Measurements from ENCODE around the gene PSD4.

PSD4 gene

DNA sequence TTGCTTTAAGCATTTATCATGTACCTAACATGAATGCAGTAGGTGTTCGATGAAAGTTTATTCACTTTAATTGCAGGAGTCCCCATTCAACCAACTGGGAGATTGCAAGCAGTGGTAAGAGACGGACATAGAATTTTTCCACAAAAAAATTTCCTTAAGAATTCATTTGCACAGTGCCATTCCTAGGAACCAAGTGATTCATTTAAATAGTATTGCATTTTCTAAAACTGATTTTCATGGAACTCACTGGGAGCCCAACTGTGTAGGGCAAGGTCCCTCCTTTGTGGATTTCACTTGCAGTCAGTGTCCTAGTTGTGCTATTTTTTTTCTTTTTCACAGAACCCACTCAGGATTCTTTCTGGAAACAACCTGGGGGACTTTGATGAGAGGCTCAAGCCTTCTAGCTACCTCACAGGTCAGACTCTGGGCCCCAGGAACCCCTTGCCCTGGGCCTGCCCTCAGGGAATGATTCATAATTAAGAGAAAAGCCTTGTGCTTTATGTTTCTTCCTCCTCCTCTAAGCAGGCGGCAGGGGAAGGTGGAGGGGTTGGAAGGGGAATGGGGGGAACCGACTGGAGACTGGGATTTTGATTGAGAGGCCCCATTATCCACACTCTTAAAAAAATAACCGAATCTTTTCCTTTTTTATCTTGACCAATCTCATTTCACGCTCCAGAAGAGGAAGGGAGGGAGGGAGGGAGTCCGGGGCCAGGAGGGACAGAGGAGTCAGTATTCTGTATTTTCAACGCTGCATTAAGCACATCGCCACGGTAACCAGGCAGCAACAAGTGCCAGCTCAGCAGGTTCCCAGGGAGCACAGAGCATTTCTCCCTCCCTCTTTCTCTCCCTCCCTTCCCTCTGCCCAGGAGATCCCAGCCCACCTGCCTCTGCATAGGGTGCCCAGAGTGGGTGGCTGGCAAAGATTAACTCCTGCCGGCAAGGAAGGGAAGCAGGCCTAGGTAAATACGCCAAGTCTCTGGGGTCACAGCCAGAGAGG, 51.8 kb downstream of the PSD4 start:
- no peak for DNase-seq

DNA sequence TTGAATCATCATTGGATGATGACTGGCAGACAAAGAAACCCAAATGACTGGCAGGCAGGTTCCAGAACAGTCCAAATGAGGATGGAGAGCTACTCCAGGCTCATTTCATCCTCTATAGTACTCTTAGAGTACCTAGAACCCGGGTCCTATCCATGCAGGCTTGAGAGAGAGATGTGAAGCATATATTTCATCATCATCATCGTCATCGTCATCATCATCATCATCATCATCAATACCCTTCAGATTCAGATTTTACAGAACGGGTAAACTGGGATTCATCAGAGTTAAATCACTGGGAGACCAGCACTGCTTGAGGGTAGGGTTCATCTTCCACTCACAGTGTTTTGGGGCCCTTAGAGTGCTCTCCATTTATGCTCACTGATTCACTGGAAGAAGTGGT, 52.7 kb downstream of the PSD4 start:
- DNase-seq: no peak

DNA sequence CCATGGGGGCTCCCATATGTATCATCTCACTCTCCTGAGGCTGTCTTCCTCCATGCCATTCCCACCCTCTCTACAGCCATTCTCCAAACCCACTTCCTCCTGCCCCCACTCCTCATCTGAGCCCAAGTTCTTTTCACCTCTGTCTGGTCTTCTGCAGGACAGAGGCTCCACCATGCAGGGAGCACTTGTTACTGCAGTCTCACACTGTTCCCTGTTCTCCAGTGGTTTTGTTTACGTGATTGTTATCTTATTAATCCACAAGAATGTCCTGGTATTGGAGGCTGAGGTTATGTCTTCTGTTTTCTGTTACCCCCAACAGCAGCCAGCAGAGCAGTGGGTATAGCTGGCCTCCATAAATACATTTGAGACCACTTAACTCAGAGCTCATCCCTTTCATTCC, 53.5 kb downstream of the PSD4 start:
- DNase-seq: no peak

DNA sequence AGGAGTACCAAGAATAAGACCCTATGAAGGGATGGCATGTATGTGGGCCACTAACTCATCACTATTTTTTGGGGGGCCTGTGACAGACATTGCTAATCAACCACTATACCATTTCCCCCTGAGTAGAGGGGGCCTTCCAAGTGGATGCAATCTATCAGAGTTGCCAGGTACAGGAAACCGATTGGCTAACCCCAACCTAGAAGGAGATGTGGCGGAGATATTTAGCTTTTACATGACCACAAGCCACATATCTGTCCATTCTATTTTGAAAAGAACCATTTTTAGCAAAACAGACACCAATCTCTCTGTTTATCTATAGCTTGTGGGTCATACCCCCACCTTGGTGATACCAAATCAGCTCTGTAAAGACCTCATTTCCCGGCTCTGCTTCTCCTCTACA, 53.9 kb downstream of the PSD4 start:
- DNase-seq: no peak

GRCh38 chr2:113228351-113228750, 54.6 kb downstream of the PSD4 start:
- DNase-seq: no peak

GRCh38 chr2:113228991-113229716, 55.4 kb downstream of the PSD4 start:
- DNase-seq: no peak

- no peak for DNase-seq
These were observed 56.0 kb downstream of the PSD4 start for GRCh38 chr2:113229795-113230194.

DNA sequence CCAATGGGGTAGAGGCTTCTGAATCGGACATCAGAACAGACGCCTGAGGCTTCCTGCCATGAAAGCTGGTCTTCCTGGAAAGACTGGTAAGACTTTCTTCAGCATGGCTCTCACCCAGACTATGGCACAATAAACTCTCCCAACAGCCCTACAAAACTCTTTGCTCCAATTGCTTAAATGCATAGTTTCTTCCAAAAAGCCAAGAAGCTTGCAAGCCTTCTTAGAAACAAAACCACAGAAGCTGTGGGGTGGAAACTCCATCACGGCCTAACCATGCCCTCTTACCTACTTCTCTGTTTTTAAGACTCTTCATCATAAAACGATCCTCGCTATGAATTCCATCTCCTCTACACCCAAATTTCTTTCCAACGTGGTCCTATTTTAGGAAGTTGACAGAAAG, 56.8 kb downstream of the PSD4 start:
- DNase-seq: no peak

- DNase-seq: no peak
These were observed 57.3 kb downstream of the PSD4 start for GRCh38 chr2:113231064-113231463.

DNA sequence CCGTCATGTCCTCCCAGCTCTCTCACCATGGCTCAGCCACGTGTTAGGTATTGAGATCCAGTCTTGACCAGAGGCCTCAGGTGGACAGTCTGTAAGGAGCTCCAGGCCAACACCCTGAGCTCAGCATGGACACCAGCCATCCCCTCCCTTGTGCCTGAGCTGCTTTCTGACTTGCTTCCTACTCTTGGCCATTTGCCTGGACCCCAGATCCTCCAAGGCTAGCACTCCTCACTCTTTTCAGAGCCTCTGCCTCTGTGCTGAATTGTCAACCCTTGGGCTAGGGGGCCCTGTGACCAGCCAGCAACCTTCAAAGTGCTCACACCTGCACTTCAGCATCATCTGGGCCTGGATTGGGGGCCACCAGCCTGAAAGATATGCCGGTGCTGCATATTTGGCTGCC, 58.4 kb downstream of the PSD4 start:
- DNase-seq: no peak

GRCh38 chr2:113232740-113233139, 59.0 kb downstream of the PSD4 start:
- no peak for DNase-seq

GRCh38 chr2:113233593-113234550, 60.1 kb downstream of the PSD4 start:
- no peak for DNase-seq

DNA sequence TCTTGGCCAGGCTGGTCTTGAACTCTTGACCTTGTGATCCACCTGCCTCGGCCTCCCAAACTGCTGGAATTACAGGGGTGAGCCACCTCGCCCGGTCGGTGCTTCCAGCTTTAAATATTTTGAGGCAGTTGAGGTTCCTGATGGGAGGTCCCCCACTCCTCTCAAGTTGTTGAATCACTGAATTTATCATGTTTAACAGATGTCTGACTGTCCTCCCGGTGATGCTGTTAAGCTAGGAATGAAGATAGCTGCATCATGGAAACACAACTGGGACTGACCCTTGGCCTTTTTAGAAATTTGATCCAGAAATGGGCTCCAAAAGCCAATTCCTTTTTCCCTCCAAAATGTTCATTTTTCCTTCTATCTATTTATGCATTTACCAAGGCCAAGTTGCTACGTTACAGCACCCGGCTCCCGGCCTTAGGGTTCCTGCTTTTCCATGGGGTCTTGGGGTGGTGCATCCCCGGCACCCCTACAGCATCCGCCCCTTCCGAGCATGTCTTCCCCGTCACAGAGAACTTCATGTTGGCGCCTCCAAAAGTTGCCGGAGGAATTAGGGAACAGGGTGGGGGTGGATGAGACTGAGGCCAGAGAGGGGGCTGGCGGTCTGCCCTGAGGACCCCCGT, 61.1 kb downstream of the PSD4 start:
- no peak for DNase-seq

DNA sequence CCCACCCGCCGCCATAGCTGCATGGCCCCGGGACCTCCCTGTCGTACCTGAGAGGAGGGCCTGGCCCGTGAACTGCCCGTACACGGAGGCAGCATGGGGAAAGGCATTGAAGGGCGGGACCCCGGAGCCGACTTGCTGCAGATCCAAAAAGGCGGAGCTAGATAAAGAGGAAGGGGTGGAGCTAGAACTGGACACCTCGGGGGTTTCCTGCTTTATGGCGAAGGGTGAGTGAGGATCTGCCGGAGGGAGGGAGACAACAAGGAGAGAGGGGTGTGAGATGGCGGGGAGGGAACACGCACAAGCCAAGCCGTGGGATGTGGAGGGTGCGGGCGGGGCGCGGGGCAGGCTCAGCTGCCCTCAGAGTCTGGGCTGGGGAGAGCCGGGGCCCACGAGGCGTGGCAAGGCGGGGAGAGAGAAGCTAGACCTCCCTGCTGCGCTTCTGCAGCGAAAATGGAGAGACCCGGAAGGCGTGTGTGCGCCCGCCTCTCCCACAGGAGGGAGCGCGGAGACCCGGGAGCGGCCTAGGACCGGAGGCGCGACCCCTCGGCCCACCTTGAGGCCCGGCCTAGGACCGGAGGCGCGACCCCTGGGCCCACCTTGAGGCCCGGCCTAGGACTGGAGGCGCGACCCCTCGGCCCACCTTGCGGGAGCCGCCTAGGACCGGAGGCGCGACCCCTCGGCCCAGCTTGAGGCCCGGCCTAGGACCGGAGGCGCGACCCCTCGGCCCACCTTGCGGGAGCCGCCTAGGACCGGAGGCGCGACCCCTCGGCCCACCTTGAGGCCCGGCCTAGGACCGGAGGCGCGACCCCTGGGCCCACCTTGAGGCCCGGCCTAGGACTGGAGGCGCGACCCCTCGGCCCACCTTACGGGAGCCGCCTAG, 61.8 kb downstream of the PSD4 start:
- peak; percentile 24 for DNase-seq

GRCh38 chr2:113236367-113237159, 62.8 kb downstream of the PSD4 start:
- no peak for DNase-seq

DNA sequence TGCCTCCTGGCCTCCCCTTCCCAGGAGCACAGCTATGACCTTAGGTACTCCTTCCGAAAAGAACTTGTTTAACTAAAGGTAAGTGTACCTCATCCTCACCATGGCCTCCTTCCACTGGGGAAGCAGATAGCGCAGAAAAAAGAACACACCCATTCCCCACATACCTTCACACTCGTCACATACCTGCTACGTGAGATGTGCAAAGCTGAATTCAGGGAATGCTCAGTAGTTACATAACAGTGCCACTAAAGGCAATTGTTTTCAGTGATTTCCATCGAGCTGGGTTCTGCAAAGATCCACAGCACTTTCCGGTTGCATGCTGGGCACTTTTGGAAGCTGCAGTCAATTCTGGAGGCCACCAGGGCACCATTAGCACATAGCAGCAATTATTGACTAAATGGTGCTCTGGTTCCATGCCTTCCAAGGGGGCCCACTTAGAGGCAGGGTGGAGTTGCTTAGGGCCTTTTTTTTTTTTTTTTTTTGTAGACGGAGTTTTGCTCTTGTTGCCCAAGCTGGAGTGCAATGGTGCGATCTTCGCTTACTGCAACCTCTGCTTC, 63.9 kb downstream of the PSD4 start:
- no peak for DNase-seq

DNA sequence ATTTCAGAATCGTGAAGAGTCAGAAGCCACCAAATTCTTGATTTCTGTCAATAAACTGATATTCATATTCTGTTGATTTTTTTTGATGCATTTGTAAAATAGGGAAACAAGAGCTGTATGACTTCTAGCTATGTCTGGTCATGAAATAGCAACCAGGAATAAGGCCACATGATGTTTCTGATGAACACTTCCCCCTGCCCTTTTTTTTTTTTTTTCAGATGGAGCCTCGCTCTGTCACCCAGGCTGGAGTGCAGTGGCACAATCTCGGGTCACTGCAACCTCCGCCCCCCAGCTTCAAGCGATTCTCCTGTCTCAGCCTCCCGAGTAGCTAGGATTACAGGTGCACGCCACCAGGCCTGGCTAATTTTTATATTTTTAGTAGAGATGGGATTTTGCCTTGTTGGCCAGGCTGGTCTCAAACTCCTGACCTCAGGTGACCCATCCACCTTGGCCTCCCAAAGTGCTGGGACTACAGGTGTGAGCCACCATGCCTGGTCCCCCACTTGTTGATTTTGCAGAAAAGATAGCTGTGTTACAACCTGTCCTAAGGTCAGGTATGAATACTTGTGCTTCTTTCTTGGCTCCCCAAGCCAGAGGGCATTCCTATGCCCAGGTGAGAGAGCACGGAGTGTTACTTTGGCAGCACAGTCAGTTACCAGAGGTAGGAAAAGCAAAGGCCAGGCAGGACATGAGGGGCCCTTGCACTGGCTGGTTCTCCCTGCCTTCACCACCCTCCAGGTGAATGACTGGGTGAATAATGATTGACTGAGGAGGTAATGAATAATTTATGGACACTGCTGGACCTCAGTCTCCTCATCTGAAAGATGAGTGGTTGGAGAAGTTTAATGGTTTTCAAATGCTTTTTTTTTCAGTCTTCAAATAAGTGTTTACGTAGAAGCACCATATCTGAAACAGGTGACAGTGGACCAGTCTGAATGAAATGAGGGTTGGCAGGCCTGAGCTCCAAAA, 65.4 kb downstream of the PSD4 start:
- no peak for DNase-seq

- no peak for DNase-seq
These were observed 66.6 kb downstream of the PSD4 start for GRCh38 chr2:113240150-113240914.

Data from effector CD8-positive, alpha-beta T cell (primary cell).